ENCODE measurements around the gene MYLIP. TPM values are rescaled to one million over a fixed set of nuclear protein-coding genes. Genes with fewer than 3 reads are reported as not detected.

Gene MYLIP
- total RNA-seq, 1 donor from 2014 or later, result 16.6 TPM

- Mint-ChIP-seq H3K4me1 (ENCODE audit: low read depth) (no peaks in the 10 kb centered on the region), H3K36me3 (ENCODE audit: low read depth) (no peaks in the 10 kb centered on the region), H3K9me3 (ENCODE audit: low read depth) (no peaks in the 10 kb centered on the region), H3K4me3 (ENCODE audit: unreplicated experiment) (no peak overlapping the region), H3K27ac (ENCODE audit: unreplicated experiment) (no peak overlapping the region), H3K27me3 (ENCODE audit: low read depth) (no peaks in the 10 kb centered on the region)
- TF ChIP-seq, protein P1, sequence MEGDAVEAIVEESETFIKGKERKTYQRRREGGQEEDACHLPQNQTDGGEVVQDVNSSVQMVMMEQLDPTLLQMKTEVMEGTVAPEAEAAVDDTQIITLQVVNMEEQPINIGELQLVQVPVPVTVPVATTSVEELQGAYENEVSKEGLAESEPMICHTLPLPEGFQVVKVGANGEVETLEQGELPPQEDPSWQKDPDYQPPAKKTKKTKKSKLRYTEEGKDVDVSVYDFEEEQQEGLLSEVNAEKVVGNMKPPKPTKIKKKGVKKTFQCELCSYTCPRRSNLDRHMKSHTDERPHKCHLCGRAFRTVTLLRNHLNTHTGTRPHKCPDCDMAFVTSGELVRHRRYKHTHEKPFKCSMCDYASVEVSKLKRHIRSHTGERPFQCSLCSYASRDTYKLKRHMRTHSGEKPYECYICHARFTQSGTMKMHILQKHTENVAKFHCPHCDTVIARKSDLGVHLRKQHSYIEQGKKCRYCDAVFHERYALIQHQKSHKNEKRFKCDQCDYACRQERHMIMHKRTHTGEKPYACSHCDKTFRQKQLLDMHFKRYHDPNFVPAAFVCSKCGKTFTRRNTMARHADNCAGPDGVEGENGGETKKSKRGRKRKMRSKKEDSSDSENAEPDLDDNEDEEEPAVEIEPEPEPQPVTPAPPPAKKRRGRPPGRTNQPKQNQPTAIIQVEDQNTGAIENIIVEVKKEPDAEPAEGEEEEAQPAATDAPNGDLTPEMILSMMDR (IDR thresholded peaks at IDR 0.05), result no peak
- DNase-seq (ENCODE audit: low spot score), result no peak
These were observed 30.7 kb upstream of the MYLIP start for GRCh38 chr6:16098211-16098610.

DNA sequence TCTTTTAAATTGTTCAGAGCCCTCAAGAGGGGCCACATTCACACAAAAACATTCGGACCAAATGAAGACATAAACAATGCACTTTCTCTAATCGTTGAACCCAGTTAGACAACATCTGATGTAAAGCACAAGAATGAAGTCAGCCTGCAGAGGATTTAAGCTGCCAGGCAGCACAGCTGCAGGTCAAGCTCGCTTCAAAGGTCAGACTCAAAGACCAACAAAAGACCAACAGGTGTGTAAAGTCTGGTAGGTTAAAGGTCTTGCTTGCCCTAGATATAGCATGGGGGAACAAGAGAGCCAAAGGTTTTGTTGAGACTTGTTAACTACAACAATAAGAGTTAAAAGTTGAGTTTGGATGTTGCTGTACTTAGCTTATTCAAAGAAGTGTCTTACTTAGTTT, 26.7 kb upstream of the MYLIP start:
- TF ChIP-seq, protein P1 (IDR thresholded peaks at IDR 0.05), result no peak
- Mint-ChIP-seq H3K4me1 (ENCODE audit: low read depth) (peaks cover 32% of the 10 kb centered on the region), H3K27me3 (ENCODE audit: low read depth) (no peaks in the 10 kb centered on the region), H3K36me3 (ENCODE audit: low read depth) (no peaks in the 10 kb centered on the region), H3K4me3 (ENCODE audit: unreplicated experiment) (no peak overlapping the region), H3K27ac (ENCODE audit: unreplicated experiment) (no peak overlapping the region), H3K9me3 (ENCODE audit: low read depth) (no peaks in the 10 kb centered on the region)
- no peak for DNase-seq (ENCODE audit: low spot score)

GRCh38 chr6:16103722-16104121, 25.2 kb upstream of the MYLIP start:
- no peaks in the 10 kb centered on the region for H3K27me3 Mint-ChIP-seq (ENCODE audit: low read depth)

GRCh38 chr6:16104624-16105433, 24.1 kb upstream of the MYLIP start:
- Mint-ChIP-seq H3K4me1 (ENCODE audit: low read depth) (peaks cover 52% of the 10 kb centered on the region), H3K27ac (ENCODE audit: unreplicated experiment) (no peak overlapping the region), H3K36me3 (ENCODE audit: low read depth) (no peaks in the 10 kb centered on the region), H3K27me3 (ENCODE audit: low read depth) (no peaks in the 10 kb centered on the region), H3K9me3 (ENCODE audit: low read depth) (no peaks in the 10 kb centered on the region), H3K4me3 (ENCODE audit: unreplicated experiment) (no peak overlapping the region)
- no peak for DNase-seq (ENCODE audit: low spot score)
- TF ChIP-seq, protein P1 (IDR thresholded peaks at IDR 0.05), result no peak

More at GRCh38 chr6:16103722-16104121, 25.2 kb upstream of the MYLIP start:
- TF ChIP-seq, protein P1 (IDR thresholded peaks at IDR 0.05), result no peak
- no peak for DNase-seq (ENCODE audit: low spot score)
- H3K27ac Mint-ChIP-seq (ENCODE audit: unreplicated experiment), result no peak overlapping the region
- H3K4me1 Mint-ChIP-seq (ENCODE audit: low read depth), result peaks cover 41% of the 10 kb centered on the region
- no peaks in the 10 kb centered on the region for H3K9me3 Mint-ChIP-seq (ENCODE audit: low read depth)
- no peak overlapping the region for H3K4me3 Mint-ChIP-seq (ENCODE audit: unreplicated experiment)
- H3K36me3 Mint-ChIP-seq (ENCODE audit: low read depth), result no peaks in the 10 kb centered on the region

DNA sequence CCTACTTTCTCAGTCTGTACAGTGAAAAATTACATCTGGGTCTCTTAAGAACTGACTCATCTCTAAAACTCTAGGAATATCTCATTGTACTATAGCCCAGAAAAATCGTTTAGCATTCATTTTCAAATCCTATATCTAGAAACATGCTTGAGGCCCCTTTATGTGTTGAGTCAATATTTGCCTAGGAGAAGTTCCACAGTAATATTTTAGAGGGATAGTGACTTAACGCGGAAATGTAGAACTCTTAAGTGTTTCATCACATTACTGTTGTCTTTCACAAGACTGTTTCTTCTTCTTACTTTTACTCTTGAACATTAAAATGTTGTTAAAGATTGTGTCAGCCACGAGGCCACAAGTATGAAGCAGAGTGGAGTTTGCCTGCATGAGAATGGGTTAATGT, 23.0 kb upstream of the MYLIP start:
- no peak for DNase-seq (ENCODE audit: low spot score)
- peak overlapping the region; percentile 81 for H3K27ac Mint-ChIP-seq (ENCODE audit: unreplicated experiment)
- no peaks in the 10 kb centered on the region for H3K9me3 Mint-ChIP-seq (ENCODE audit: low read depth)
- no peaks in the 10 kb centered on the region for H3K36me3 Mint-ChIP-seq (ENCODE audit: low read depth)
- no peak overlapping the region for H3K4me3 Mint-ChIP-seq (ENCODE audit: unreplicated experiment)
- TF ChIP-seq, protein P1 (IDR thresholded peaks at IDR 0.05), result no peak
- peaks cover 54% of the 10 kb centered on the region for H3K4me1 Mint-ChIP-seq (ENCODE audit: low read depth)
- H3K27me3 Mint-ChIP-seq (ENCODE audit: low read depth), result no peaks in the 10 kb centered on the region

All from chondrocyte (in vitro differentiated cells).